Cardiac fibroblast (primary cell): ENCODE data around the gene ACVR2B.

Source experiments
- DNase-seq, 2 donors: peaks; one replicate each; pipeline versions ENCODE4 v3.0.0 to v3.0.0-alpha.2; 2010; ENCODE audit warnings: low read depth in 2 of 2
- H3K4me3 ChIP-seq, 2 donors: replicated peaks in 1 of 2; 1 replicate in 1 of 2; 2 replicates in 1 of 2; pipeline ENCODE4 v1.5.1; 2011; ENCODE audit warnings: low read depth in 2 of 2, low read length in 2 of 2, mild to moderate bottlenecking in 2 of 2, moderate library complexity in 1 of 2
- CTCF ChIP-seq: IDR thresholded peaks from one replicate; pipeline ENCODE4 v1.5.1; 2011; ENCODE audit warnings: low read depth, mild to moderate bottlenecking, low read length, inconsistent platforms

The ACVR2B gene

GRCh38 chr3:38474928-38475605, 21.4 kb downstream of the ACVR2B start:
- no peak for TF ChIP-seq CTCF
- no peak overlapping the region for H3K4me3 ChIP-seq
- no peak for DNase-seq

DNA sequence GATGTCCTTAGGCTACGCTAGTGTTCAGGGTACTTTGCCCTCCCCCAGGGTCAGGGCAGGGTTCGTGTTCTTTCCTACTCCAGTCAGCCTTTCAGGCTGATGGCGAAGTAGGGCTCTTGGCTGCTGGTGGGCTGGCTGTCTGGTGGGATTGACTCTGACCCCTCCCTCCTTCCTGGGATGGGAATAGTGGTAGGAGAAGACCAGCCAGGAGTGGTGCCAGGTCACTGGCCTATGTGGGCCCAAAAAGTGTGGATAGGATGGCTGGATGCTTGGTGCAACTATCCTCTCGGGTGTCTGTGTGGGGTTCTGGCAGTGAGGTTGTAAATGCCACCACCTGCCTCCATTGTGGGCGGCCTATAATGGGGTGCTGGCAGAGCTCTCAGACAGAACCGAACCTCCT, 22.0 kb downstream of the ACVR2B start:
- no peak for DNase-seq
- no peak for TF ChIP-seq CTCF
- no peak overlapping the region for H3K4me3 ChIP-seq

- no peak for DNase-seq
- TF ChIP-seq CTCF = no peak
- H3K4me3 ChIP-seq = no peak overlapping the region
Measured at GRCh38 chr3:38476157-38476756, 22.6 kb downstream of the ACVR2B start.

DNA sequence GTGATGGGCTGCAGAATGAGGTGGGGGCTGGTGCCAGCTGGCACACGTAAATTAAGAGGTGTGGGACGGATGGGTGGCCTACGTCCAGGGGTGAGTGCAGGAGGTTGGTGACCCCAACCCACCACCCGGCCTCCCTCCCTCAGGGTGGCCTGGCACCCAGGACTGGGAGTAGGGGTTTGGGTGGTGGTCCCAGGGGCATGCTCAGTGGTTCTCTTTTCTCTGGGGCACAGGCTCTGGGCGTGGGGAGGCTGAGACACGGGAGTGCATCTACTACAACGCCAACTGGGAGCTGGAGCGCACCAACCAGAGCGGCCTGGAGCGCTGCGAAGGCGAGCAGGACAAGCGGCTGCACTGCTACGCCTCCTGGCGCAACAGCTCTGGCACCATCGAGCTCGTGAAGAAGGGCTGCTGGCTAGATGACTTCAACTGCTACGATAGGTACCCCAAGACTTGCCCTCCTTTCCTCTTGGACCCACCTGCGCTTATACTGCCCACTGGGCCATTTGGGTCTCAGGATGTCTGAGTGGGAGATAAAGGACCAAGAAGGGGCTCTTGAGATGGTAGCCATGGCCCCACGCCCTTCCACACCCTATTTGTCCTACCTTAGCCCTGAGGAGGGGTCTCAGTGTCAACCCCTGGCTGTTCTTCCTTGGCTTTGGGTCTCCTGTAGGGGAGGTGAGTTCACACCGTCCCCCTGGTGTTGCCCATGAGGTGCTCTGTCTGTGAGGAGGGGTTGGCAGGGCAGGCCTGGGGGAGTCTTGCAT, 23.5 kb downstream of the ACVR2B start:
- no peak for TF ChIP-seq CTCF
- no peak overlapping the region for H3K4me3 ChIP-seq
- DNase-seq = no peak

- no peak for DNase-seq
- H3K4me3 ChIP-seq = no peak overlapping the region
- TF ChIP-seq CTCF = no peak
Measured at GRCh38 chr3:38477839-38478450, 24.3 kb downstream of the ACVR2B start.

DNA sequence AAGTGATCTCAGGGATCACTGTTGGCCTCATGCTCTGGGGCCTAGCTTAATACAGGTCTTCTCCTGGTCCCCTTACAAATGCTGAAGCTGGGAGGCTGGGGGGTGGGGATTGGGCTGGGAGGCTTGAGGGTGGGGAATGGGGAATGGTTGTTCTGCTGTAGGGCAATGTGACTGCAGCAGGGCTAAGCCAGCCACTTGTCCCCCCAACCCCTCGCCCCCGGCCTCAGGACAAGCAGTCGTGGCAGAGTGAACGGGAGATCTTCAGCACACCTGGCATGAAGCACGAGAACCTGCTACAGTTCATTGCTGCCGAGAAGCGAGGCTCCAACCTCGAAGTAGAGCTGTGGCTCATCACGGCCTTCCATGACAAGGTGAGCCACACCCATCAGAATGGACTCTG, 25.2 kb downstream of the ACVR2B start:
- TF ChIP-seq CTCF = no peak
- DNase-seq = no peak
- H3K4me3 ChIP-seq = no peak overlapping the region
